ENCODE results near the gene DYRK1B. TPM values are rescaled to one million over a fixed set of nuclear protein-coding genes. Genes with fewer than 3 reads are reported as not detected.

DYRK1B gene
- total RNA-seq, 4 donors from 2014 or later: 1.3 to 15.0 (median 10.1) TPM

- H3K4me3 ChIP-seq: no peak overlapping the region
- no peaks in the 10 kb centered on the region for H3K27me3 ChIP-seq
- TF ChIP-seq POLR2A (IDR thresholded peaks at IDR 0.05): no peak
- TF ChIP-seq CTCF (IDR thresholded peaks at IDR 0.05): no peak
- H3K4me1 ChIP-seq: peaks cover 0 to 14% of the 10 kb centered on the region in 2 donors
- H3K9me3 ChIP-seq: no peaks in the 10 kb centered on the region
- H3K36me3 ChIP-seq: no peaks in the 10 kb centered on the region
- DNase-seq: no peak
- H3K27ac ChIP-seq: no peak overlapping the region
- intact Hi-C loops (cut with DNase I; ENCODE audit: low total_unique reads): no loop called here
Measured at GRCh38 chr19:39828654-39829032, 5.3 kb downstream of the DYRK1B start.

GRCh38 chr19:39828015-39828653 lies 5.8 kb downstream of the DYRK1B start:
- Histone ChIP-seq H3K9me3 (no peaks in the 10 kb centered on the region), H3K27ac (no peak overlapping the region), H3K27me3 (no peaks in the 10 kb centered on the region), H3K36me3 (no peaks in the 10 kb centered on the region), H3K4me3 (no peak overlapping the region), H3K4me1 (peaks cover 0 to 13% of the 10 kb centered on the region in 2 donors)
- intact Hi-C loops (cut with DNase I; ENCODE audit: low total_unique reads): no loop called here
- DNase-seq: no peak
- no peak for TF ChIP-seq CTCF (IDR thresholded peaks at IDR 0.05)
- TF ChIP-seq POLR2A (IDR thresholded peaks at IDR 0.05): no peak

- Histone ChIP-seq H3K9me3 (no peaks in the 10 kb centered on the region), H3K36me3 (no peaks in the 10 kb centered on the region)
- intact Hi-C loops (cut with DNase I; ENCODE audit: low total_unique reads): no loop called here
Measured at GRCh38 chr19:39827216-39827615, 6.7 kb downstream of the DYRK1B start.

GRCh38 chr19:39826311-39826945 lies 7.5 kb downstream of the DYRK1B start:
- Histone ChIP-seq H3K9me3 (no peaks in the 10 kb centered on the region), H3K4me3 (no peak overlapping the region), H3K36me3 (no peaks in the 10 kb centered on the region), H3K27me3 (no peaks in the 10 kb centered on the region), H3K4me1 (no peaks in the 10 kb centered on the region), H3K27ac (no peak overlapping the region)
- TF ChIP-seq POLR2A (IDR thresholded peaks at IDR 0.05): no peak
- no peak for TF ChIP-seq CTCF (IDR thresholded peaks at IDR 0.05)
- DNase-seq: no peak
- intact Hi-C loops (cut with DNase I; ENCODE audit: low total_unique reads): no loop called here

More at GRCh38 chr19:39827216-39827615, 6.7 kb downstream of the DYRK1B start:
- Histone ChIP-seq H3K4me3 (no peak overlapping the region), H3K27ac (no peak overlapping the region), H3K27me3 (no peaks in the 10 kb centered on the region), H3K4me1 (peaks cover 0 to 4% of the 10 kb centered on the region in 2 donors)
- no peak for DNase-seq
- TF ChIP-seq POLR2A (IDR thresholded peaks at IDR 0.05): no peak
- no peak for TF ChIP-seq CTCF (IDR thresholded peaks at IDR 0.05)

GRCh38 chr19:39825531-39826076 lies 8.4 kb downstream of the DYRK1B start:
- DNase-seq: no peak

More at GRCh38 chr19:39825531-39826076, 8.4 kb downstream of the DYRK1B start:
- H3K27me3 ChIP-seq: no peaks in the 10 kb centered on the region
- TF ChIP-seq POLR2A (IDR thresholded peaks at IDR 0.05) (no peak), CTCF (IDR thresholded peaks at IDR 0.05) (no peak)
- H3K4me3 ChIP-seq: no peak overlapping the region
- H3K27ac ChIP-seq: no peak overlapping the region
- no peaks in the 10 kb centered on the region for H3K9me3 ChIP-seq
- no peaks in the 10 kb centered on the region for H3K36me3 ChIP-seq
- intact Hi-C loops (cut with DNase I; ENCODE audit: low total_unique reads): no loop called here
- H3K4me1 ChIP-seq: no peaks in the 10 kb centered on the region

Measured in uterus (tissue), 4 donors.